ENCODE results near the gene PNPO.
"Not testable (repeated sequence)": the region's sequence is repeated elsewhere in the genome, so short reads cannot be mapped to it uniquely, and the experiment has no call there.

Gene PNPO

DNA sequence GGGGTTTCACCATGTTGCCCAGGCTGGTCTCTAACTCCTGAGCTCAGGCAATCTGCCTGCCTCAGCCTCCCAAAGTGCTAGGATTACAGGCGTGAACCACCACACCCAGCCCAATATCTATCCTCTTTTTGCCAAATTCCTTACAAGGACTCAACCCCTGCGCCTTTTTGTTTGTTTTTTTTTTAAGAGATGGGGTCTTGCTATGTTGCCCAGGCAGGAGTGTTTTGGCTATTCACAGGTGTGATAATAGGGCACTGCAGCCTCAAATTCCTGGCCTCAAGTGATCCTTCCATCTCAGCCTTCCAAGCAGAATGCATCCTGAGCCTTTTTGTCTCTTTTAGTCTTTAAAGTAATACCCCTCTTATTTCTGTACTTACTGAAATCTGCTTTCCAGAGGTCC, 28.3 kb upstream of the PNPO start:
- TF ChIP-seq, protein P1, sequence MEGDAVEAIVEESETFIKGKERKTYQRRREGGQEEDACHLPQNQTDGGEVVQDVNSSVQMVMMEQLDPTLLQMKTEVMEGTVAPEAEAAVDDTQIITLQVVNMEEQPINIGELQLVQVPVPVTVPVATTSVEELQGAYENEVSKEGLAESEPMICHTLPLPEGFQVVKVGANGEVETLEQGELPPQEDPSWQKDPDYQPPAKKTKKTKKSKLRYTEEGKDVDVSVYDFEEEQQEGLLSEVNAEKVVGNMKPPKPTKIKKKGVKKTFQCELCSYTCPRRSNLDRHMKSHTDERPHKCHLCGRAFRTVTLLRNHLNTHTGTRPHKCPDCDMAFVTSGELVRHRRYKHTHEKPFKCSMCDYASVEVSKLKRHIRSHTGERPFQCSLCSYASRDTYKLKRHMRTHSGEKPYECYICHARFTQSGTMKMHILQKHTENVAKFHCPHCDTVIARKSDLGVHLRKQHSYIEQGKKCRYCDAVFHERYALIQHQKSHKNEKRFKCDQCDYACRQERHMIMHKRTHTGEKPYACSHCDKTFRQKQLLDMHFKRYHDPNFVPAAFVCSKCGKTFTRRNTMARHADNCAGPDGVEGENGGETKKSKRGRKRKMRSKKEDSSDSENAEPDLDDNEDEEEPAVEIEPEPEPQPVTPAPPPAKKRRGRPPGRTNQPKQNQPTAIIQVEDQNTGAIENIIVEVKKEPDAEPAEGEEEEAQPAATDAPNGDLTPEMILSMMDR (IDR thresholded peaks at IDR 0.05; ENCODE audit: low read depth, low read length): no peak
- no peak overlapping the region for H3K4me3 ChIP-seq (ENCODE audit: low read depth, low read length)

GRCh38 chr17:47914306-47914948, 26.9 kb upstream of the PNPO start:
- TF ChIP-seq, protein P1 (IDR thresholded peaks at IDR 0.05; ENCODE audit: low read depth, low read length): no peak
- H3K4me3 ChIP-seq (ENCODE audit: low read depth, low read length): no peak overlapping the region

DNA sequence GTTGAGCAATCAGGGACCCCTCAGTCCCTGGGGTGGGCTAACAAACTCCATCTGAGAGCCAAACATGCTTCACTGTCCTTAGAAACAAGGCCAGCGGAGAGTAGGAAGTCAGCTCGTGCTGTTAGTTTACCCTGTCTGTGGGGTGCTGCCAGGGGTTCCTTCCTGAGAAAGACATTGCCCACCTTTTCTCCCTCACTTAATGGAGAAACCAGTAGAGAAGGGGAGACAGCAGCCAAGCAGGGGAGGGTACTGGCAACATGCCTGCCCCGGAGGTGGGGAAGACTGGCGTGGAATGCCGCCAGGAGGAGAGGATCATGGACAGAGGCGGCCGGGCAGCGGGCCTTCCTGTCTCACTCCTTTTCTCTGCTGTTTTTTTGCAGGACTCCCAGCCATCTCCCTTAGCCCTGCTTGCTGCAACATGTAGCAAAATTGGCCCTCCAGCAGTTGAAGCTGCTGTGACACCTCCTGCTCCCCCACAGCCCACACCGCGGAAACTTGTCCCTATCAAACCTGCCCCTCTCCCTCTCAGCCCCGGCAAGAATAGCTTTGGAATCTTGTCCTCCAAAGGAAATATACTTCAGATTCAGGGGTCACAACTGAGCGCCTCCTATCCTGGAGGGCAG, 25.5 kb upstream of the PNPO start:
- TF ChIP-seq, protein P1 (IDR thresholded peaks at IDR 0.05; ENCODE audit: low read depth, low read length): no peak
- H3K4me3 ChIP-seq (ENCODE audit: low read depth, low read length): no peak overlapping the region

DNA sequence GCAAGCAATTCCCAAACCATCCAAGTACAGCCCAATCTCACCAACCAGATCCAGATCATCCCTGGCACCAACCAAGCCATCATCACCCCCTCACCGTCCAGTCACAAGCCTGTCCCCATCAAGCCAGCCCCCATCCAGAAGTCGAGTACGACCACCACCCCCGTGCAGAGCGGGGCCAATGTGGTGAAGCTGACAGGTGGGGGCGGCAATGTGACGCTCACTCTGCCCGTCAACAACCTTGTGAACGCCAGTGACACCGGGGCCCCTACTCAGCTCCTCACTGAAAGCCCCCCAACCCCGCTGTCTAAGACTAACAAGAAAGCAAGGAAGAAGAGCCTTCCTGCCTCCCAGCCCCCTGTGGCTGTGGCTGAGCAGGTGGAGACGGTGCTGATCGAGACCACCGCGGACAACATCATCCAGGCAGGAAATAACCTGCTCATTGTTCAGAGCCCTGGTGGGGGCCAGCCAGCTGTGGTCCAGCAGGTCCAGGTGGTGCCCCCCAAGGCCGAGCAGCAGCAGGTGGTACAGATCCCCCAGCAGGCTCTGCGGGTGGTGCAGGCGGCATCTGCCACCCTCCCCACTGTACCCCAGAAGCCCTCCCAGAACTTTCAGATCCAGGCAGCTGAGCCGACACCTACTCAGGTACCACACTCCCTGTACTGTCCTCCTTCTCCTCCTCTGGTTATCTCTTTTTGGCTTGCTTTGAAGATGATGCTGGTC, 24.7 kb upstream of the PNPO start:
- TF ChIP-seq, protein P1 (IDR thresholded peaks at IDR 0.05; ENCODE audit: low read depth, low read length): no peak
- no peak overlapping the region for H3K4me3 ChIP-seq (ENCODE audit: low read depth, low read length)

DNA sequence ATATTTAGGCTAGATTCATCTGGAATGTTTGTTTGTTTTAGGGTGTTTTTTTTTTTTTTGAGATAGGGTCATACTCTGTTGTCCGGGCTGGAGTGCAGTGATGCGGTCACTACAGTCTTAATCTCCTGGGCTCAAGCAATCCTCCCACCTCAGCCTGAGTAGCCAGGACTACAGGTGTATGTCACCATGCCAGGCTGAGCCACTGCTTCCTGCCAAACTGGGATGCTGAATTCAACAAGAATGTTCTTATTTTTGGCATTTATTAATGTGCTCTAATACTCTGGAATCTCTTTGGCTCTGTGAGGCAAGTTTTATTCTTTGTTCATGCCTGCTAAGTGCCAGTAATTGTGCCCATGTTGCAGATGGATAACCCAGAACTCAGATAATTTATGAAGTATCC, 23.8 kb upstream of the PNPO start:
- TF ChIP-seq, protein P1 (IDR thresholded peaks at IDR 0.05; ENCODE audit: low read depth, low read length): no peak
- H3K4me3 ChIP-seq (ENCODE audit: low read depth, low read length): no peak overlapping the region

DNA sequence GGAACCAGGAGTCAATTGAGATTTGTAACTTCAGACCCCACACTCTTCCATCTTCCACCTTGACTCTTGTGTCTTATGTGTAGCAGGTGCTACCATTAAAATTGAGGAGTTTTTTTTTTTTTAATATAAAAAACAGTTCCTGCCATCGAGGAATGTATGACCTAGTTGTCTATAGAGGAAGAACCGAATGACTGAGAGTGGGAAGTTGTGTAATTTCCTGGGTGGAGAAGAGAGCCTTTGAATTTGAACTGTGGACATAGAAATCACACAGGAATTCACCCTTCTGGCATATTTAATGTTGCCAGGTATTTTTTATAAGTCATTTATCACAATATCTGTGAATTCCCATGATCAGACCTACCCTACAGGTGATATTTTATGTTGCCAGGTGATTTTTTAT, 23.4 kb upstream of the PNPO start:
- TF ChIP-seq, protein P1 (IDR thresholded peaks at IDR 0.05; ENCODE audit: low read depth, low read length): no peak
- no peak overlapping the region for H3K4me3 ChIP-seq (ENCODE audit: low read depth, low read length)

GRCh38 chr17:47918991-47919390, 22.4 kb upstream of the PNPO start:
- H3K4me3 ChIP-seq (ENCODE audit: low read depth, low read length): no peak overlapping the region
- TF ChIP-seq, protein P1 (IDR thresholded peaks at IDR 0.05; ENCODE audit: low read depth, low read length): no peak

GRCh38 chr17:47919889-47920288, 21.5 kb upstream of the PNPO start:
- not testable (repeated sequence) for H3K4me3 ChIP-seq (ENCODE audit: low read depth, low read length)
